Transverse colon (tissue), 4 donors: ENCODE results near the gene CDKAL1. TPM values are rescaled to one million over a fixed set of nuclear protein-coding genes. Genes with fewer than 3 reads are reported as not detected.

Experiments
- DNase-seq: peaks from one replicate; pipeline ENCODE4 v3.0.0-alpha.2; 2019
- H3K27ac ChIP-seq, 4 donors: fragments of 200-600 bp; sonication (generic); 2 replicates each; pipeline ENCODE4 v1.5.1; 2016 to 2018; ENCODE audit warnings: inconsistent platforms in 4 of 4
- H3K27me3 ChIP-seq: fragments of 200-600 bp; sonication (generic); 2 replicates; pipeline ENCODE4 v1.5.1; 2017; ENCODE audit warnings: inconsistent platforms
- H3K36me3 ChIP-seq, 4 donors: fragments of 200-600 bp; sonication (generic); 2 replicates each; pipeline ENCODE4 v1.5.1; 2017 to 2019; ENCODE audit warnings: inconsistent platforms in 4 of 4
- H3K4me1 ChIP-seq, 4 donors: fragments of 200-600 bp; sonication (generic); 2 replicates each; pipeline ENCODE4 v1.5.1; 2017 to 2020; ENCODE audit warnings: inconsistent platforms in 4 of 4
- H3K4me3 ChIP-seq, 4 donors: fragments of 200-600 bp; sonication (generic); 1 replicate in 1 of 4; 2 replicates in 3 of 4; pipeline versions ENCODE4 v1.5.1 to v1.6.1; 2017 to 2019; ENCODE audit warnings: inconsistent platforms in 4 of 4
- H3K9me3 ChIP-seq, 2 donors: fragments of 200-600 bp; sonication (generic); 2 replicates each; pipeline ENCODE4 v1.5.1; 2017 to 2019; ENCODE audit warnings: inconsistent platforms in 2 of 2
- CTCF ChIP-seq, 5 experiments: fragments of 200-600 bp in 3 of 5; fragments of 450-650 bp in 2 of 5; sonication (generic) in 3 of 5; IDR thresholded peaks; 1 replicate in 2 of 5; 2 replicates in 3 of 5; pipeline ENCODE4 v1.5.1; 2016 to 2017; ENCODE audit warnings: antibody characterized with exemption in 5 of 5, inconsistent platforms in 3 of 5, mild to moderate bottlenecking in 2 of 5, moderate library complexity in 1 of 5
- EP300 ChIP-seq: sonication (generic); formaldehyde crosslinking; IDR thresholded peaks from one replicate; pipeline ENCODE4 v1.6.1; 2017; ENCODE audit warnings: antibody characterized with exemption, low read depth
- POLR2A ChIP-seq: fragments of 450-650 bp; IDR thresholded peaks from one replicate; pipeline ENCODE4 v1.6.1; 2016; ENCODE audit warnings: antibody characterized with exemption, mild to moderate bottlenecking, moderate library complexity
- POLR2AphosphoS5 ChIP-seq, 3 donors: sonication (generic); formaldehyde crosslinking; IDR thresholded peaks; one replicate each; pipeline ENCODE4 v1.6.1; 2016; ENCODE audit warnings: antibody characterized with exemption in 3 of 3
- WGBS, 2 donors: methylation state at CpG; one replicate each; pipeline ENCODE4 v1.1.5; 2018; ENCODE audit warnings: low coverage in 1 of 2; 5-methylcytosine and 5-hydroxymethylcytosine counted together
- in situ Hi-C, 4 donors: fragments of 200-750 bp; cut with MboI; loops; one replicate each; pipeline versions ENCODE4 v1.15.0 to v1.15.1; 2017; ENCODE audit warnings: low sequenced_read_pairs in 3 of 4, low pct_ligation_motif_present in 1 of 4, low pct_unique_long_range_greater_than_20kb in 1 of 4
- intact Hi-C: fragments of 100-400 bp; cut with DNase I; formaldehyde crosslinking; loops from one replicate; pipeline ENCODE4 v1.15.1; 2023; ENCODE audit warnings: low total_unique reads
- total RNA-seq, 4 donors: library from RNA; depleted of rRNA; stranded (reverse); fragments of >200 nt; gene quantifications; one replicate each; pipeline ENCODE4 v1.1.0, GENCODE V29; 2016

Gene CDKAL1
- total RNA-seq, 4 donors from 2014 or later, result 4.8 to 21.7 (median 12.5) TPM

GRCh38 chr6:21031182-21031581, 496.9 kb downstream of the CDKAL1 start:
- no peak overlapping the region for H3K4me3 ChIP-seq
- in situ Hi-C loops (no loop called here), intact Hi-C loops (no loop called here)
- H3K9me3 ChIP-seq, result no peaks in the 10 kb centered on the region
- DNase-seq, result no peak
- H3K27me3 ChIP-seq, result no peaks in the 10 kb centered on the region
- no peaks in the 10 kb centered on the region for H3K4me1 ChIP-seq
- H3K27ac ChIP-seq, result no peak overlapping the region
- no peaks in the 10 kb centered on the region for H3K36me3 ChIP-seq
- WGBS, 2 donors, result 91 to 100% methylated on average over 3 to 5 of the region's 5 CpGs
- TF ChIP-seq CTCF (IDR thresholded peaks at IDR 0.05), result no peak
- TF ChIP-seq POLR2AphosphoS5 (IDR thresholded peaks at IDR 0.05), result no peak
- TF ChIP-seq EP300, result no peak
- TF ChIP-seq POLR2A, result no peak

GRCh38 chr6:21033084-21033483, 498.8 kb downstream of the CDKAL1 start:
- intact Hi-C loops, result no loop called here
- Histone ChIP-seq H3K27ac (no peak overlapping the region), H3K4me3 (no peak overlapping the region), H3K4me1 (no peaks in the 10 kb centered on the region), H3K36me3 (no peaks in the 10 kb centered on the region), H3K27me3 (no peaks in the 10 kb centered on the region), H3K9me3 (no peaks in the 10 kb centered on the region)
- TF ChIP-seq CTCF (IDR thresholded peaks at IDR 0.05) (no peak), POLR2A (no peak), POLR2AphosphoS5 (IDR thresholded peaks at IDR 0.05) (no peak), EP300 (no peak)
- in situ Hi-C loops, result no loop called here
- DNase-seq, result no peak
- 67 to 69% methylated on average over 1 of the region's 1 CpG for WGBS, 2 donors

- in situ Hi-C loops, result no loop called here
- DNase-seq, result no peak
- intact Hi-C loops, result no loop called here
- Histone ChIP-seq H3K27ac (no peak overlapping the region), H3K36me3 (no peaks in the 10 kb centered on the region), H3K4me1 (no peaks in the 10 kb centered on the region), H3K27me3 (no peaks in the 10 kb centered on the region), H3K9me3 (no peaks in the 10 kb centered on the region), H3K4me3 (no peak overlapping the region)
- 89 to 100% methylated on average over 4 of the region's 4 CpGs for WGBS, 2 donors
- TF ChIP-seq EP300 (no peak), POLR2AphosphoS5 (IDR thresholded peaks at IDR 0.05) (no peak), CTCF (IDR thresholded peaks at IDR 0.05) (no peak), POLR2A (no peak)
Measured at GRCh38 chr6:21033575-21034026, 499.3 kb downstream of the CDKAL1 start.

GRCh38 chr6:21034345-21034744, 500.1 kb downstream of the CDKAL1 start:
- Histone ChIP-seq H3K27me3 (no peaks in the 10 kb centered on the region), H3K27ac (no peak overlapping the region), H3K4me3 (no peak overlapping the region), H3K4me1 (no peaks in the 10 kb centered on the region), H3K9me3 (no peaks in the 10 kb centered on the region), H3K36me3 (no peaks in the 10 kb centered on the region)
- DNase-seq, result no peak
- no peak for TF ChIP-seq POLR2A
- TF ChIP-seq CTCF (IDR thresholded peaks at IDR 0.05), result no peak
- TF ChIP-seq EP300, result no peak
- TF ChIP-seq POLR2AphosphoS5 (IDR thresholded peaks at IDR 0.05), result no peak
- in situ Hi-C loops, result no loop called here
- whole genome bisulfite sequencing, 2 donors, result 71 to 79% methylated on average over 3 of the region's 3 CpGs
- intact Hi-C loops, result no loop called here
